CD14-positive monocyte (primary cell): Measurements from ENCODE around the gene PHRF1. TPM values are rescaled to one million over a fixed set of nuclear protein-coding genes. Genes with fewer than 3 reads are reported as not detected.

Source experiments
- DNase-seq, 3 donors: peaks; one replicate each; pipeline ENCODE4 v3.0.0-alpha.2; 2011 to 2022
- H2AFZ ChIP-seq: 2 replicates; pipeline ENCODE4 v1.6.0; 2012; ENCODE audit warnings: mild to moderate bottlenecking, low read depth, low read length, inconsistent platforms; ENCODE audit not compliant: insufficient read depth, poor library complexity, severe bottlenecking
- H3K27ac ChIP-seq, 2 donors: 1 replicate in 1 of 2; 2 replicates in 1 of 2; pipeline ENCODE4 v1.5.1; 2012 to 2013; ENCODE audit warnings: low read length in 2 of 2, control low read depth in 1 of 2, inconsistent platforms in 1 of 2, low read depth in 1 of 2, mild to moderate bottlenecking in 1 of 2
- H3K27me3 ChIP-seq, 2 donors: one replicate each; pipeline versions ENCODE4 v1.6.0 to v1.6.1; 2011 to 2013; ENCODE audit warnings: low read length in 2 of 2; ENCODE audit not compliant: control insufficient read depth in 2 of 2, insufficient read depth in 2 of 2
- H3K36me3 ChIP-seq, 2 donors: replicated peaks in 1 of 2; 1 replicate in 1 of 2; 2 replicates in 1 of 2; pipeline versions ENCODE4 v1.5.1 to v1.6.1; 2012 to 2013; ENCODE audit warnings: low read length in 2 of 2, control low read depth in 1 of 2, inconsistent platforms in 1 of 2, mild to moderate bottlenecking in 1 of 2; ENCODE audit not compliant: insufficient read depth in 2 of 2, control insufficient read depth in 1 of 2
- H3K4me1 ChIP-seq, 2 donors: 1 replicate in 1 of 2; 2 replicates in 1 of 2; pipeline versions ENCODE4 v1.5.1 to v1.6.1; 2012 to 2013; ENCODE audit warnings: low read length in 2 of 2, control low read depth in 1 of 2, inconsistent platforms in 1 of 2, mild to moderate bottlenecking in 1 of 2, moderate library complexity in 1 of 2; ENCODE audit not compliant: insufficient read depth in 2 of 2, control insufficient read depth in 1 of 2
- H3K4me2 ChIP-seq: replicated peaks from 2 replicates; pipeline ENCODE3; 2012; ENCODE audit warnings: low read length, moderate library complexity, mild to moderate bottlenecking; ENCODE audit not compliant: poor library complexity, severe bottlenecking; ENCODE audit errors: extremely low read depth
- H3K4me3 ChIP-seq, 3 experiments: fragments of 200-600 bp in 1 of 3; sonication (generic) in 1 of 3; replicated peaks in 1 of 3; 1 replicate in 2 of 3; 2 replicates in 1 of 3; pipeline ENCODE4 v1.5.1; 2011 to 2013; ENCODE audit warnings: low read length in 3 of 3, mild to moderate bottlenecking in 3 of 3, control low read depth in 2 of 3, low read depth in 2 of 3, inconsistent platforms in 1 of 3, moderate library complexity in 1 of 3
- H3K79me2 ChIP-seq: 2 replicates; pipeline ENCODE4 v1.6.0; 2012; ENCODE audit warnings: mild to moderate bottlenecking, control low read depth, inconsistent platforms, low read length, moderate library complexity; ENCODE audit not compliant: insufficient read depth
- H3K9ac ChIP-seq: 2 replicates; pipeline ENCODE4 v1.6.0; 2017; ENCODE audit warnings: low read length, mild to moderate bottlenecking; ENCODE audit not compliant: insufficient read depth, poor library complexity, severe bottlenecking
- H3K9me3 ChIP-seq, 2 donors: replicated peaks in 1 of 2; 1 replicate in 1 of 2; 2 replicates in 1 of 2; pipeline versions ENCODE4 v1.5.1 to v1.6.1; 2012 to 2013; ENCODE audit warnings: low read length in 2 of 2, control low read depth in 1 of 2; ENCODE audit not compliant: control insufficient read depth in 1 of 2, insufficient read depth in 1 of 2
- H4K20me1 ChIP-seq: 2 replicates; pipeline ENCODE4 v1.6.0; 2012; ENCODE audit warnings: mild to moderate bottlenecking, low read length, control low read depth, moderate library complexity; ENCODE audit not compliant: insufficient read depth
- H3K27ac Mint-ChIP-seq, 7 donors: one replicate each; pipeline ENCODE4 v1.8.0; 2020; ENCODE audit warnings: mild to moderate bottlenecking in 7 of 7, mixed read lengths in 7 of 7, moderate library complexity in 6 of 7, inconsistent platforms in 2 of 7
- H3K27me3 Mint-ChIP-seq, 3 donors: one replicate each; pipeline ENCODE4 v1.8.0; 2021 to 2022; ENCODE audit warnings: low read depth in 3 of 3, mild to moderate bottlenecking in 3 of 3, mixed read lengths in 3 of 3, moderate library complexity in 3 of 3, inconsistent platforms in 1 of 3
- H3K36me3 Mint-ChIP-seq, 2 donors: one replicate each; pipeline ENCODE4 v1.8.0; 2020; ENCODE audit warnings: mixed read lengths in 2 of 2, inconsistent platforms in 1 of 2, mild to moderate bottlenecking in 1 of 2
- H3K4me1 Mint-ChIP-seq: one replicate; pipeline ENCODE4 v1.8.0; 2020; ENCODE audit warnings: mild to moderate bottlenecking, mixed read lengths
- H3K4me3 Mint-ChIP-seq, 2 donors: one replicate each; pipeline ENCODE4 v1.8.0; 2020; ENCODE audit warnings: mild to moderate bottlenecking in 2 of 2, mixed read lengths in 2 of 2, moderate library complexity in 1 of 2
- H3K9me3 Mint-ChIP-seq, 7 donors: one replicate each; pipeline ENCODE4 v1.8.0; 2020 to 2022; ENCODE audit warnings: mixed read lengths in 7 of 7, mild to moderate bottlenecking in 6 of 7, moderate library complexity in 6 of 7, inconsistent platforms in 2 of 7
- WGBS: methylation state at CpG from one replicate; pipeline ENCODE4 v1.1.5; 2013; ENCODE audit warnings: missing lambda C conversion rate; ENCODE audit not compliant: insufficient coverage; 5-methylcytosine and 5-hydroxymethylcytosine counted together
- intact Hi-C, 2 donors: fragments of 100-400 bp; cut with micrococcal nuclease; formaldehyde crosslinking; loops; one replicate each; pipeline versions ENCODE4 v1.15.0 to v1.15.1; 2023
- polyA plus RNA-seq, 3 donors: library from polyadenylated mRNA; depleted of rRNA in 1 of 3; unstranded in 2 of 3; stranded (reverse) in 1 of 3; fragments of 300-500 nt in 2 of 3; fragments of >200 nt in 1 of 3; fragmentation: Illumina TruSeq in 2 of 3; gene quantifications; 1 replicate in 2 of 3; 2 replicates in 1 of 3; pipeline ENCODE4 v1.2.3, GENCODE V29; 2012 to 2021
- TF ChIP-seq, protein P1 (sequence below): fragments of 200-600 bp; IDR thresholded peaks from one replicate; pipeline ENCODE4 v1.8.0; 2022; ENCODE audit warnings: antibody characterized with exemption, mild to moderate bottlenecking

The PHRF1 gene
- polyA plus RNA-seq, 3 donors = 1.3 to 11.1 (median 3.3) TPM

- Histone ChIP-seq H3K27ac (peak overlapping the region; percentile 74 to 82), H3K9me3 (no peaks in the 10 kb centered on the region), H3K36me3 (peaks cover 55 to 78% of the 10 kb centered on the region in 2 donors), H3K4me2 (peak overlapping the region; percentile 22), H3K9ac (peak overlapping the region; percentile 2), H4K20me1 (peaks cover 62% of the 10 kb centered on the region), H3K27me3 (no peaks in the 10 kb centered on the region), H3K4me3 (no peak overlapping the region), H3K79me2 (peaks cover 46% of the 10 kb centered on the region), H3K4me1 (peaks cover 23 to 24% of the 10 kb centered on the region in 2 donors), H2AFZ (no peak overlapping the region)
- 94% methylated on average over 2 of the region's 8 CpGs for WGBS
- H3K4me3 Mint-ChIP-seq = no peak overlapping the region
- TF ChIP-seq, protein P1, sequence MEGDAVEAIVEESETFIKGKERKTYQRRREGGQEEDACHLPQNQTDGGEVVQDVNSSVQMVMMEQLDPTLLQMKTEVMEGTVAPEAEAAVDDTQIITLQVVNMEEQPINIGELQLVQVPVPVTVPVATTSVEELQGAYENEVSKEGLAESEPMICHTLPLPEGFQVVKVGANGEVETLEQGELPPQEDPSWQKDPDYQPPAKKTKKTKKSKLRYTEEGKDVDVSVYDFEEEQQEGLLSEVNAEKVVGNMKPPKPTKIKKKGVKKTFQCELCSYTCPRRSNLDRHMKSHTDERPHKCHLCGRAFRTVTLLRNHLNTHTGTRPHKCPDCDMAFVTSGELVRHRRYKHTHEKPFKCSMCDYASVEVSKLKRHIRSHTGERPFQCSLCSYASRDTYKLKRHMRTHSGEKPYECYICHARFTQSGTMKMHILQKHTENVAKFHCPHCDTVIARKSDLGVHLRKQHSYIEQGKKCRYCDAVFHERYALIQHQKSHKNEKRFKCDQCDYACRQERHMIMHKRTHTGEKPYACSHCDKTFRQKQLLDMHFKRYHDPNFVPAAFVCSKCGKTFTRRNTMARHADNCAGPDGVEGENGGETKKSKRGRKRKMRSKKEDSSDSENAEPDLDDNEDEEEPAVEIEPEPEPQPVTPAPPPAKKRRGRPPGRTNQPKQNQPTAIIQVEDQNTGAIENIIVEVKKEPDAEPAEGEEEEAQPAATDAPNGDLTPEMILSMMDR = no peak
- intact Hi-C loops = no loop called here
- H3K27ac Mint-ChIP-seq = peak overlapping the region; percentile 94 to 97 (median 95)
- H3K9me3 Mint-ChIP-seq = no peaks in the 10 kb centered on the region
- peaks cover 0 to 2% (median 0%) of the 10 kb centered on the region in 3 donors for H3K27me3 Mint-ChIP-seq
- peaks cover 25% of the 10 kb centered on the region for H3K4me1 Mint-ChIP-seq
- DNase-seq = no peak
- H3K36me3 Mint-ChIP-seq = peaks cover 69 to 87% of the 10 kb centered on the region in 2 donors
These were observed 11.3 kb downstream of the PHRF1 start for GRCh38 chr11:587546-587945.

DNA sequence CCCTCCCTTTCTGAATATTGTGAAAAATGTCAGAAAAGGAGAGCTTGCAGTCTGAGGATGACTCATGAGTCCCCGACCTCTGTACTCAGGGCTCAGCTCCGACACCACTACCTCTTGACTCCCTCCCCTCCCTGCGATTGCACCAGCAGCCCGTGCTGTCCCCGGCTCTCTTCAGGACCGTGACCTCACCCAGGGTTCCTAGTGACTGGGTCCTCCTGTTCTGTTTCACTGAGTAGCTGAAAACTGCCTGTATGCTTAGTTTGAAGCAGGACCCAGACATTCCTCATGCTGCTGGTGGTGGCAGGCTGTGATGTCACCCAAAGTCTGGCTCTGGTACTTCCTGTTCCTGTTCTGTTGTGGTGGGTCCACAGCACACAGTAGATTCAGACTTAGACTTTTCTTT is 11.7 kb downstream of the PHRF1 start:
- Histone ChIP-seq H2AFZ (peak overlapping the region; percentile 35), H4K20me1 (peaks cover 66% of the 10 kb centered on the region), H3K27ac (peak overlapping the region; percentile 74 to 82), H3K9ac (no peak overlapping the region), H3K4me3 (peak overlapping the region in 1 of 3 experiments; percentile 28), H3K36me3 (peaks cover 57 to 82% of the 10 kb centered on the region in 2 donors), H3K27me3 (no peaks in the 10 kb centered on the region), H3K4me1 (peaks cover 23 to 24% of the 10 kb centered on the region in 2 donors), H3K4me2 (peak overlapping the region; percentile 22), H3K9me3 (no peaks in the 10 kb centered on the region), H3K79me2 (peaks cover 42% of the 10 kb centered on the region)
- intact Hi-C loops = no loop called here
- peaks cover 70 to 87% of the 10 kb centered on the region in 2 donors for H3K36me3 Mint-ChIP-seq
- WGBS = 0% methylated on average over 5 of the region's 6 CpGs
- H3K4me1 Mint-ChIP-seq = peaks cover 25% of the 10 kb centered on the region
- no peaks in the 10 kb centered on the region for H3K9me3 Mint-ChIP-seq
- H3K27ac Mint-ChIP-seq = peak overlapping the region; percentile 94 to 97 (median 95)
- DNase-seq = peak; percentile 94 to 99 (median 96)
- H3K27me3 Mint-ChIP-seq = peaks cover 0 to 2% (median 0%) of the 10 kb centered on the region in 3 donors
- peak overlapping the region in 1 of 2 donors; percentile 71 for H3K4me3 Mint-ChIP-seq
- TF ChIP-seq, protein P1 = no peak
